Activated T-cell treated with anti-CD3 and anti-CD28 coated beads, Interleukin-2, amount 50 U/mL, for 4 hours (primary cell): ENCODE results near the gene PAPPA. TPM values are rescaled to one million over a fixed set of nuclear protein-coding genes. Genes with fewer than 3 reads are reported as not detected.

ENCODE experiments used
- ATAC-seq, 2 donors: fragments of 200-7000 bp; cut with Tn5 transposase; one replicate each; pipeline ENCODE4 v1.10.0; 2021
- DNase-seq: peaks from one replicate; pipeline ENCODE4 v3.0.0-alpha.2; 2020
- H3K27me3 Mint-ChIP-seq: one replicate; pipeline ENCODE4 v1.8.0; 2021; ENCODE audit warnings: low read depth, mixed read lengths
- H3K36me3 Mint-ChIP-seq: one replicate; pipeline ENCODE4 v1.8.0; 2022; ENCODE audit warnings: mixed read lengths; ENCODE audit not compliant: insufficient read depth
- H3K4me1 Mint-ChIP-seq: one replicate; pipeline ENCODE4 v1.8.0; 2021; ENCODE audit warnings: low read depth, mixed read lengths
- H3K4me3 Mint-ChIP-seq: one replicate; pipeline ENCODE4 v1.8.0; 2021; ENCODE audit warnings: mild to moderate bottlenecking, moderate library complexity, mixed read lengths
- H3K9me3 Mint-ChIP-seq: one replicate; pipeline ENCODE4 v1.8.0; 2021; ENCODE audit warnings: mixed read lengths
- total RNA-seq, 3 donors: library from RNA; stranded (reverse); gene quantifications; one replicate each; pipeline ENCODE4 v1.2.1, GENCODE V29; 2021

PAPPA gene
- total RNA-seq, 3 donors from 2014 or later, result 0.22 to 0.28 TPM; not detected in 1

GRCh38 chr9:116419181-116419580, 265.6 kb downstream of the PAPPA start:
- H3K36me3 Mint-ChIP-seq, result peaks cover 13% of the 10 kb centered on the region

GRCh38 chr9:116420993-116421538, 267.5 kb downstream of the PAPPA start:
- Mint-ChIP-seq H3K4me3 (no peak overlapping the region), H3K27me3 (no peaks in the 10 kb centered on the region), H3K4me1 (no peaks in the 10 kb centered on the region), H3K36me3 (peaks cover 16% of the 10 kb centered on the region), H3K9me3 (no peaks in the 10 kb centered on the region)
- DNase-seq, result no peak
- ATAC-seq, result no peak

More at GRCh38 chr9:116419181-116419580, 265.6 kb downstream of the PAPPA start:
- no peaks in the 10 kb centered on the region for H3K9me3 Mint-ChIP-seq
- no peak overlapping the region for H3K4me3 Mint-ChIP-seq
- ATAC-seq (no peak), DNase-seq (no peak)
- H3K4me1 Mint-ChIP-seq, result no peaks in the 10 kb centered on the region
- no peaks in the 10 kb centered on the region for H3K27me3 Mint-ChIP-seq

GRCh38 chr9:116422119-116422979, 268.8 kb downstream of the PAPPA start:
- no peak for ATAC-seq
- Mint-ChIP-seq H3K9me3 (no peaks in the 10 kb centered on the region), H3K27me3 (no peaks in the 10 kb centered on the region), H3K36me3 (peaks cover 16% of the 10 kb centered on the region), H3K4me3 (no peak overlapping the region), H3K4me1 (no peaks in the 10 kb centered on the region)
- no peak for DNase-seq

GRCh38 chr9:116423149-116423548, 269.6 kb downstream of the PAPPA start:
- Mint-ChIP-seq H3K4me3 (no peak overlapping the region), H3K4me1 (no peaks in the 10 kb centered on the region), H3K36me3 (peaks cover 17% of the 10 kb centered on the region), H3K27me3 (no peaks in the 10 kb centered on the region), H3K9me3 (no peaks in the 10 kb centered on the region)
- DNase-seq, result no peak
- ATAC-seq, result no peak

GRCh38 chr9:116425244-116425643, 271.7 kb downstream of the PAPPA start:
- Mint-ChIP-seq H3K27me3 (no peaks in the 10 kb centered on the region), H3K9me3 (no peaks in the 10 kb centered on the region), H3K36me3 (peaks cover 18% of the 10 kb centered on the region), H3K4me3 (no peak overlapping the region), H3K4me1 (no peaks in the 10 kb centered on the region)
- DNase-seq, result no peak
- ATAC-seq, result no peak

GRCh38 chr9:116430849-116431248, 277.3 kb downstream of the PAPPA start:
- no peak overlapping the region for H3K4me3 Mint-ChIP-seq
- no peak for ATAC-seq
- H3K36me3 Mint-ChIP-seq, result peaks cover 11% of the 10 kb centered on the region
- H3K4me1 Mint-ChIP-seq, result no peaks in the 10 kb centered on the region
- no peak for DNase-seq
- H3K9me3 Mint-ChIP-seq, result no peaks in the 10 kb centered on the region
- no peaks in the 10 kb centered on the region for H3K27me3 Mint-ChIP-seq

- ATAC-seq, result no peak
- H3K4me1 Mint-ChIP-seq, result no peaks in the 10 kb centered on the region
- DNase-seq, result no peak
- H3K4me3 Mint-ChIP-seq, result no peak overlapping the region
- H3K36me3 Mint-ChIP-seq, result peaks cover 13% of the 10 kb centered on the region
- H3K27me3 Mint-ChIP-seq, result no peaks in the 10 kb centered on the region
- H3K9me3 Mint-ChIP-seq, result no peaks in the 10 kb centered on the region
Measured at GRCh38 chr9:116432051-116432450, 278.5 kb downstream of the PAPPA start.

GRCh38 chr9:116434314-116434713, 280.7 kb downstream of the PAPPA start:
- ATAC-seq (no peak), DNase-seq (no peak)
- H3K4me3 Mint-ChIP-seq, result no peak overlapping the region
- no peaks in the 10 kb centered on the region for H3K27me3 Mint-ChIP-seq
- H3K36me3 Mint-ChIP-seq, result peaks cover 16% of the 10 kb centered on the region
- H3K4me1 Mint-ChIP-seq, result no peaks in the 10 kb centered on the region
- H3K9me3 Mint-ChIP-seq, result no peaks in the 10 kb centered on the region

- no peaks in the 10 kb centered on the region for H3K27me3 Mint-ChIP-seq
- peaks cover 3% of the 10 kb centered on the region for H3K9me3 Mint-ChIP-seq
- H3K4me1 Mint-ChIP-seq, result no peaks in the 10 kb centered on the region
- DNase-seq (no peak), ATAC-seq (no peak)
- no peak overlapping the region for H3K4me3 Mint-ChIP-seq
- peaks cover 25% of the 10 kb centered on the region for H3K36me3 Mint-ChIP-seq
Measured at GRCh38 chr9:116435706-116436105, 282.1 kb downstream of the PAPPA start.

- no peak for ATAC-seq
Measured at GRCh38 chr9:116436121-116436520, 282.5 kb downstream of the PAPPA start.

GRCh38 chr9:116437411-116438370, 284.1 kb downstream of the PAPPA start:
- Mint-ChIP-seq H3K36me3 (peaks cover 38% of the 10 kb centered on the region), H3K4me1 (no peaks in the 10 kb centered on the region), H3K27me3 (no peaks in the 10 kb centered on the region), H3K4me3 (no peak overlapping the region), H3K9me3 (peaks cover 4% of the 10 kb centered on the region)
- no peak for ATAC-seq
- DNase-seq, result no peak

More at GRCh38 chr9:116436121-116436520, 282.5 kb downstream of the PAPPA start:
- Mint-ChIP-seq H3K36me3 (peaks cover 29% of the 10 kb centered on the region), H3K27me3 (no peaks in the 10 kb centered on the region), H3K9me3 (peaks cover 4% of the 10 kb centered on the region), H3K4me1 (no peaks in the 10 kb centered on the region), H3K4me3 (no peak overlapping the region)
- no peak for DNase-seq

GRCh38 chr9:116442528-116442927, 288.9 kb downstream of the PAPPA start:
- H3K4me1 Mint-ChIP-seq, result no peaks in the 10 kb centered on the region

GRCh38 chr9:116447934-116448333, 294.3 kb downstream of the PAPPA start:
- DNase-seq (no peak), ATAC-seq (no peak)
- H3K4me1 Mint-ChIP-seq, result no peaks in the 10 kb centered on the region
- no peak overlapping the region for H3K4me3 Mint-ChIP-seq
- H3K27me3 Mint-ChIP-seq, result no peaks in the 10 kb centered on the region
- no peaks in the 10 kb centered on the region for H3K9me3 Mint-ChIP-seq
- H3K36me3 Mint-ChIP-seq, result peaks cover 3% of the 10 kb centered on the region

More at GRCh38 chr9:116442528-116442927, 288.9 kb downstream of the PAPPA start:
- no peak for DNase-seq
- no peak for ATAC-seq
- Mint-ChIP-seq H3K9me3 (peaks cover 4% of the 10 kb centered on the region), H3K36me3 (peaks cover 38% of the 10 kb centered on the region), H3K27me3 (no peaks in the 10 kb centered on the region), H3K4me3 (no peak overlapping the region)

- Mint-ChIP-seq H3K9me3 (no peaks in the 10 kb centered on the region), H3K27me3 (no peaks in the 10 kb centered on the region), H3K36me3 (peaks cover 3% of the 10 kb centered on the region), H3K4me3 (no peak overlapping the region), H3K4me1 (no peaks in the 10 kb centered on the region)
- ATAC-seq (no peak), DNase-seq (no peak)
Measured at GRCh38 chr9:116448431-116448830, 294.8 kb downstream of the PAPPA start.
